GM18520 (cell line): Measurements from ENCODE around the gene DNLZ.
"Not testable (repeated sequence)": the region's sequence is repeated elsewhere in the genome, so short reads cannot be mapped to it uniquely, and the experiment has no call there.

Experiments used
- ATAC-seq: cut with Tn5 transposase; IDR thresholded peaks from one replicate; pipeline ENCODE4 v1.9.1; 2021; ENCODE audit not compliant: unreplicated experiment

DNLZ gene

DNA sequence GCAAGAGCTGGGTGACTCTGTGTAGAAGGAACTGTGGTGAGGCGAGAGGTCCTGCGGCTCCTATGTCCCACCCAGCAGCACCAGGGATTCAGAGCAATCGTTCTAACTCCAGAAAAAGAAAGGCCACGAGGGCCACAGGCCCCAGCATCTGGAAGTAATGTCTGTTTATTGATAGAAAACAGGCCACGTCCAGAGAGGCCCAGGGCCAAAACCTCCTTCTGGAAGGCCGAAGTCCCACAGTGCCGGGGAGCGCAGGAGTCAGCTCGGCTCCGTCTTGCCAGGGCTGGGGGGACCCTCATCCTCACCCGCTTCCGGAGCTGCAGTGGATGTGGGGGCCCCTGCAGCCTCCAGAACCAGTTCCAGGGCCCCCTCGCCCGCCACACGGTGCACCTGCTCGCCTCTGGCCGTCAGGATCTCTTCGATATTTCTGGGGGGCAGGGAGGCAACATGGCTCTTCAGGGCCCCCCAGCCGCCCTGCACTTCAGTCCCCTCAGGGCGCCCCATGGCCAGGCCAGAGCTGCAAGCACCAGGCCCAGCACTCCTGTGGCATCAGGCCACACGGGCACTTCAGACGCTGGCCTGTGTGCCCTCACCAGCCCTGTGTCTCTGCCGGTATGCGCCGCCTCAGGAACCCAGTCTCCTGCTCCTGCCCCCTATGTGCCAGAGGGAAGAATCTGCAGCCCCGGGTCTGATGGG is 1.6 kb downstream of the DNLZ start:
- ATAC-seq, result no peak

DNA sequence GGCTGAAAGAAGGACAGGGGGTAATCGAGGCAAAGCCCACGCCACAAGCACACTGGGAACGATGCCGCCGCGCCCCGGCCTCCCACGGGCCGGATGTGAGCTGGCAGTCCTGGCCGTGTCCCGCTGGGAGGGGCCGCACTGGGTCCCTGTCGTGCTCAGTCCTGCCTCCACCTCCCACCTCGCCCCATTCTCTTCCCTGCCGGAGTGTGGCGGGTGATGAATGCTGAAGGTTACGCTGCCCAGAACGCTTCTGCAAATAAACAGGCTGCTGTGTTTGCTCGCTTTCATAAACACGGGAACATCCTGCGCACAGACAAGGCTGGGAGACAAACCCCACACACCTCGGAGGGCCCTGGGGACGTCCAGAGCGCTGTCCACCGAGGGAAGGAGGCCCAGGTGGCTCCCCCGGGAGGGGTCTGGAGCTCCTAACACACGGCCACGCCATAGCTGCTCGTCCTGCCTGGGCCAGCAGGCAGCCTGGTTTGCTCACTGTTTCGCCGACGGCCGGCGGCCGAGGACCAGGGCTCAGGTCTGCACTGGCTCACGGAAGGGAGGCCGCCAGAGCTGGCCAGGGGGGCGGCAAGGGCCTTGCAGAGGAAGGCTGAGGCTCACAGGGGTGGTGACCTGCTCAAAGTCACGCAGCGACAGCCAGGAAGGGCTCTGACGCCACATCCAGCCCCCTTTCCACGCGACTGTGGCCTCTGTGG is 2.3 kb downstream of the DNLZ start:
- no peak for ATAC-seq

DNA sequence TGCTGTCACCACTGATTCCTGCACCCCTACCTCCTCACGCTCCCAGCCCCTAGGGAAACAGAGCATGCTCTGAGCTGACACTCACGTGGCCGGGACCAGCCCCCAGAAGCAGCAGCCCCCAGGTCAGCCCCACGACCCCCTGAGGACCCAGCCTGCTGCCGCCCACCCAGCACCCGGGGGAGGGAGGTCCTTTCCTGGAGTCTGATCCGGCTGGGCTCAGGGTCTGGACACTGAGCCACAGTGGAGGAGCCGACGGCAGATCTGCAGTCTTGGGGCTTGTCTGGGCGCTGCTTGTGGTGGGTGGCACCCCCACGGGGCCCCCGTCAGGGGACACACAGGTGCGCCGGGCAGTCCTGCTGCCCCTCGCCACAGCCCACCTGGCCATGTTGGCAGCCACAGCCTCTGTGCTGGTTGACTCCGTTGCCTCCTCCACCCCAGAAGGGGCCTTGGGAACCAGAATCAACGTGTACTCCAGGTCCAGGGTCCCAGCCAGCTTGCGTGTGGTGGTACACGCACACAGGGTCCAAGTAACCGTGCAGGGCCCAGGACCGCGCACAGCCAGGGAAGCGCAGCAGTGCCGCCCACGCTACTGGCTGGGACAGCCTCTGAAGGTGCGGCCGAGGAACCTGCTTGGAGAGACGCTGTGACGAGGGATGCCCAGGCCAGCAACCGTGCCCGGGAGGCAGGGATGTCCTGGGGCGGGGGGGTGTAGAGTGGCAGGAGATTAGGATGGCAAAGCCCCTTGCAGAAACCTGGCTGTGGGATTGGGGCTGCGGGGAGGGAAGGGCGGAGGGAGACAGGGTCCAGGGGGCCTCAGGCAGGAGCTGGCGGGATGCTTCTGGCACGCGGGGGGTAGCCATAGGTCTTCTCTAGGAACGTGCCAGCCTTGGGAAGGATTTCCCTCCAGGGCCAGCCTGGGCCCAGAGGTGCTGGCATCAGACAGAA is 3.5 kb downstream of the DNLZ start:
- no peak for ATAC-seq

DNA sequence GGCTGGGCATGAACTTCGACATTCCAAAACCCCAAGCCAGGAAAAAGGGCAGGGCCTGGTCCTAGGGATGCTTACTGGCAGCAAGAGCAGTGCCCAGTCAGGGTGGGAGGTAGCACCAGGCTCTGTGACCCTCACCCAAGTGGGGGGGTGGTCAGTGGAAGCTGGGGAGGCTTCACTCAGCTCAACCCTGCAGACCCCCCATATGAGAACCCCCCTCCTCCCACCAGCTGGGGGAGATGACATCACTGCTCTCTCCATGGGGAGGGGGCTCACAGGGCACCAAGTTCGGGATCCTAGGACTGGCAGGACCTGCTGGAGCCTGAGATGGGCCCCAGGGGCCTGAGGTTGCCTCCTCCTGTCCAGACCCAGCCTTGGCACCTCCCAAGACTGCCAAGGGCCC is 4.7 kb downstream of the DNLZ start:
- ATAC-seq, result no peak

DNA sequence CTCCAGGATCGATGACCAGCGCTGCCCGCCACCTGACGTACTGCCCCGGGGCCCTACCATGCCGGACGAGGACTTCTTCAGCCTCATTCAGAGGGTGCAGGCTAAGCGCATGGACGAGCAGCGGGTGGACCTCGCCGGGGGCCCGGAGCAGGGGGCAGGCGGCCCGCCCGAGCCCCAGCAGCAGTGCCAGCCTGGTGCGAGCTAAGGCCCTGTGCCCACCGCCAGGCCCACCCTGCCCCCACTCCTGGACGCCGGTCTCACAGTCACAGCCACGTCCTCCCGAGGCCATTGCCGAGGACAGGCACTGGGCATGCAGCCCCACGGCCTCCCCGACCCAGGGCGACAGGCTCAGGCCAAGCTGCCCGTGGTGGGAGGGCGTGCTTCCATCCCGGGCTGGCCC is 5.5 kb downstream of the DNLZ start:
- ATAC-seq, result no peak

DNA sequence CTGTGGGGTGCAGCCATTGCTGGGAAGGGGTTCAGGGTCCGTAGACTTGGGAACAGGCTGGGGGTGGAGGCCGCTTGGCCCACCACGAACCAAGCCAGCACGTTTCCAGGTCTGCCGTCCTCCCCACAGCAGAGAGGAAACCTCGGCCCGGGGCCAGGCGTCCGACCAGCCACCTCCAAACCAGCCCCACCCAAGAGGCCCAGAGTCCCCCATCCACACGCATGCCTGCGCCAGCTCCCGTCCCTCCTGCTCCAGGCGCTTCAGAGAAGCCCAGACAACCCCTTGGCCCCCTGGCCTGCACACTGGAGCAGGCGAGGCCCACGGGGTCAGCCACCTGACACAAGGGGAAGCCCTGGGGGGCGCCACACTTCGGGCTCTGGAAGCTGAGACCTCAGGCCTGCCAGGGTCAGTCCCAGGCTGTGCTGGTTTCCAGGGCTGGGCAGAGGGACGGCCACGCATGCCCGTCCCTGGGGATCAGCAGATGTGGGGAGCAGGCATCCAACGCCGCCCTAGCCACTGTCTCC is 6.3 kb downstream of the DNLZ start:
- ATAC-seq, result no peak

DNA sequence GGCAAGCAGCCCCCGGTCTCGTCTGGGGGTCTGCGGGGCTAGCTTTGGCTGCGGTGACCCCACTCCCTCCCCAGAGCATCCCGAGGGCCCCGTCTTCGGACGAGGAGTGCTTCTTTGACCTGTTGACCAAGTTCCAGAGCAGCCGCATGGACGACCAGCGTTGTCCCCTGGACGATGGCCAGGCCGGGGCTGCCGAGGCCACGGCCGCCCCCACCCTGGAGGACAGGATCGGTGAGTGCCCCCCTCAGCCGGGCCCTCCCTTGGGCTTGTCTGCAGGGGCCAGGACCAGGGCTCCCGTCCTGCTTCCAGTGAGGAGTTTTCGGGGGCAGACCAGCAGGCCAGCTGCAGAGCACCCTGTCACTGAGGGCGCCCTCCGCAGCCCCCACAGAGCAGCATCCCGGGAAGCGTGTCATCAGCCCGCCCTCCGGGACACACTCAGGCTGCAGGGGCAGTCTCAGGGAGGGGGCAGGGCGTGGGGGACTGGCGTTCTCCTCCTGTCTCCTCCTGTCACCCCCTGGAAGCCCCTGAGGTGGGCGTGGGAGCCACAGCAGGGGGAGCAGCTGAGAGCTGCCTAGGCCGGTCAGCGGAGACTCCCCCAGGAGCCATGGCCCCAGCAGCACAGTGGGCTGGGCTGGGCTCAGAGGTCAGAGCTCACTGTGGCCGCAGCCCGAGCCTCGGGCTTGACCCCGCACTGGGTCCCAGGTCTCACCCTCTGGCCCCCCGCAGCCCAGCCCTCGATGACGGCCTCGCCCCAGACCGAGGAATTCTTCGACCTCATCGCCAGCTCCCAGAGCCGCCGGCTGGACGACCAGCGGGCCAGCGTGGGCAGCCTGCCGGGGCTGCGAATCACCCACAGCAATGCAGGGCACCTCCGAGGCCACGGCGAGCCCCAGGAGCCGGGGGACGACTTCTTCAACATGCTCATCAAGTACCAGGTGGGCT is 7.7 kb downstream of the DNLZ start:
- no peak for ATAC-seq

DNA sequence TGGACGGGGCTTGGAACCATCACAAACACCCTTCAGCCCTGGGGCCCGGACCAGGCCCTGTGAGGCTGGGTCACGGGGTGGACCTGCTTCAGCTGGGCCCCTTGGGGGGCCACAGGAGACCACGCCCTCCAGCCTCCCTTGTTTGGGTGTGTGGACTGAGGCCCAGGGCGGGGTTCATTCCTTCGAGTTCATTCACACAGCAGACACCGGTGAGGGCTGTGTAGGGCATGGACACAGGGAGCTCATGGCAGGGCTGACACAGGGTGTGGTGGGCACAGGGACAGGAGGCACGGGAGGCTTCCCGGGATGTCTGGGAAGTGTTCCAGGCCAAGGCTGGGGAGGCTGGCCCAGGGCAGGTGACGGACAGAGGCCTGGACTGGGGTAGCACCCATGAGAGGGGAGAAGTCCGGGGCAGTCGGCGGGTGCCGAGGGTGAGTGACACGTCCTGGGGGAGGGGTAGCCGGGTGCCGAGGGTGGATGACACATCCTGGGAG is 8.9 kb downstream of the DNLZ start:
- ATAC-seq, result no peak

DNA sequence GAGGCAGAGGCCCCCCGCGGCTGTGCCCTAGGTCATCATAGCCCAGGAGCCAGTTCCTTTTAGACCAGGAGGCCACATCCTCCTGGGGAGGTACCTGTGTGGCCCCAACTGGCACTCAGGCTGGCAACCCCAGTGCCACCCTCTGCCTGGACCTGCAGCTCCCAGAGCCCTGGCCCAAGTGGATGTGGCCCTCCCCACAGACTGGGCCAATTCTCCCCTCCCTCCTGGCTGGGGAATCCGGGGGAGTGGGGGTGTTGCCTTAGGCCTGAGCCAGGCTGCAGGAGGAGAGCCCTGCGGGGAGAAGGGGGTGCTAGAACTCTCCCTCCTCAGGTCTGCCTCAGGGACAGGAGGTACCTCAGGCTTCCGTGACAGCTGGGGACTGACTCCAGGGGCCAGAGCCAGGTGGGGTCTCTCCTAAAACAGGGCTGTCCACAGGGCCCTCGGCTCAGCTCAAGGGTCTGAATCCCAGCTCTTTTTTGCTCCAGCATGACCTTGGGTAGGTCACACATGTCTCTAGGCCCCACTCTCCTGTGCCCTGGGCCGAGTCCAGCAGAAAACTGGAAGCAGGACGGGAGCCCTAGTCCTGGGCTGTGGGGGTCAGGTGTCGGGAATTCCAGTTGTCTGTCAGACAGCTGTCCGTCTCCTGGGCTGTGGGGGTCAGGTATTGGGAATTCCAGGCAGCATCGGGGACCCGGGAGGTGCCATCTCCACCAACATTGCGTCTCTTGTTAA is 9.6 kb downstream of the DNLZ start:
- no peak for ATAC-seq

DNA sequence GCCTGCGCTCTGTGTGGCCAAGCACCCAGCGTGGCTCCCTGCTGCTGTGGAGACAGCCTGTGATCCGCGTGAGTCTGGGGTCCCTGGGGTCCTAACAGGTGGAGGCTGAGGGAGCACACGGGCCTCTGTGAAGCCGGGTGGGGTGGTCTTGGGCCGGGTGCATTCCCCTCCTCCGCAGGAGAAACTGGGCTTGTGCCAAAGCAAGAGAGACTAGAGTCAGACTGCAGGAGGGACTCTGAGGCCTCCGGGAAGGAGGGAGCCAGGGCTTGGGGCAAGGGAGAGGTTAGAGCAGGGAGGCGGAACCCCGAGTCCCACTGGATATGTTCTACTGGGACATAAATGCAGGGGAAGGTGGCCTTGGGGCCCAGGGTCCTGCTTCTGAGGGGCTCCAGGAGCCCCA is 10.5 kb downstream of the DNLZ start:
- no peak for ATAC-seq

DNA sequence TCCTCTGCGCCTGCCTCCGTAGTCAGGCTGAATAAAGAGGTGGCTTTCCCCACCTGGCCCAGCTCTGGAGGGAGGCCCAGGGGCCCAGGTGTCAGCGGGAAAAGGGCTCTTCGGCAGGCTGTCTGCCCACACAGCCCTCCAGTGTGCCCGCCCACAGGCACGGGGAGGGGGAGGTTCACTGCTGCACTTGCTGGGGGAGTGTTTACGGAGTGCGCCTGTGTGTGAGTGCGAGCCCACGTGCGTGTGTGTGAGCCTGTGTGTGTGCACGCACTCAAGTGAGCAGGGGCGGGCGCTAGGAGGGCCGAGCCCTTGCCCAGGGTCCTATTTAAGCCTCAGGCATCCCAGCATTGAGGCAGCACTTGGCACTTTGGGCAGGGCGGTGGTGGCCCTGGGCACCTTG is 10.9 kb downstream of the DNLZ start:
- ATAC-seq, result no peak

DNA sequence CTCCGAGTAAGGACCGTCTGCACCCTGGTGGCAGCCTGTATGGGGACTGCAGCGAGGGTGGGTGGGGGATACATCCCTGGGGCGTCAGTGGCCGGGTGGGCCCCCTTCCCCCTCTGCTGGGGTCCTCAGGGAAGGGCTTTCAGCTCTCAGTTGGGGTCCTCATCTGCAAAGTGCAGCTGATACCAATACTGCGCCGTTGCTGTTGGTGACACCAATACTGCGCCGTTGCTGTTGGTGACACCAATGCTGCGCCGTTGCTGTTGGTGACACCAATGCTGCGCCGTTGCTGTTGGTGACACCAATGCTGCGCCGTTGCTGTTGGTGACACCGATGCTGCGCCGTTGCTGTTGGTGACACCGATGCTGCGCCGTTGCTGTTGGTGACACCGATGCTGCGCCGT is 11.7 kb downstream of the DNLZ start:
- ATAC-seq, result not testable (repeated sequence)

DNA sequence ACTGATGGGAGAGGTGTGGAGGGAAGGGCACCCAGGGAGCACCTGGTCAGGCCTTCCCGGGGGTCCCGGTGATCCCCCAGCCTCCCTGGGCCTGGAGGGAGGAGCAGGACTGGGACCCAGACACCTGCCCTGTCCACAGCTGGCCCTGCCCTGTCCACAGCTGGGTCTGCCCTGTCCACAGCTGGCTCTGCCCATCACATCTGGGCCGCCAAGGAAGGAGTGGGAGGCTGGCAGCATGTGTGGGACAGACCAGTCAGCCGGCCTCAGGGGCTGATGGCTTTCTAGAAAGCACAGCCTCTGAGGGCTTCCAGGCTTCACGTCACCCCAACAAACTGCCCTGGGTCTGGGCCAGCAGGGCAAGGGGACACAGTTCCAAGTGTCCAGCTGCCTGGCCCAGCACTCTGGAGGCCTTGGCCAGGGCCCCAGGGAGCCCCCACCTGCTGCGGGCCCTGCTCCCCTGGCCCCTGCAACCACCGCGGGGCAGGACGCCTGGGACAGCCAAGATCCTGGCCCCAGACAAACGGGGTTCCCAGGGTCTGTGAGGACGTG is 12.2 kb downstream of the DNLZ start:
- ATAC-seq, result no peak

DNA sequence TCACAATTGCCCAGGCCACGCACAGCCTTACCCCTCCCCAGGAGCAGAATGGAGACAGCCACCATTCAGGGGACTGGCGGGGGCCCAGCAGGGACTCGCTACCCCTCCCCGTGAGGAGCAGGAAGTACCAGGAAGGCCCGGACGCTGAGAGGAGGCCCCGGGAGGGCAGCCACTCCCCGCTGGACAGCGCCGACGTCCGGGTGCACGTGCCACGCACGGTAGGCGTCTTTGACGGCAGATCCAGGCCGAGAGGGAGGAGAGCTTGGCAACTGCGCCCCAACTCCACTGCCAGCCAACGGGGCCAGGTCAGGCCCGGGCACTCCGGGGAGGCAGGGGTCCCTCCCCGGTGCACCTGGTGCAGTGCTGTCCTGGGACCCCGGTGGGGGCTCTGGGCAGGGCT is 14.0 kb downstream of the DNLZ start:
- no peak for ATAC-seq

DNA sequence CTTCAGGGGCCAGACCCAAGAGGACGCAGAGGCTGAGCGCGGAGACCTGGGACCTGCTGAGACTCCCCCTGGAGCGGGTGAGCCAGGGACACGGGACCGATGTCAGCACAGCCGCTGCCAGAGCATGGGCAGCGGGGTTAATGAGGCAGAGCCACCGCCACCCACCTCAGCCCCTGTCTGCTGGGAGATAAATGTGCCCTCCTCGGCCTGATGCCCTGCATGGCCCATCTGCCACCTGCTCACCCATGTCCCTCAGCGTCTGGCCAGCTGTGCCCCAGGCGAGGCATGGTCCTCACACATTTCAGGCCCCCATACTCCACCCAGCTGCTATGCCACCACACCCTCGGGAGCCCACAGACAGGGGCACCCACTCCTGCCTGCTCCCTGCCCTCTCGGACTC is 14.9 kb downstream of the DNLZ start:
- no peak for ATAC-seq

DNA sequence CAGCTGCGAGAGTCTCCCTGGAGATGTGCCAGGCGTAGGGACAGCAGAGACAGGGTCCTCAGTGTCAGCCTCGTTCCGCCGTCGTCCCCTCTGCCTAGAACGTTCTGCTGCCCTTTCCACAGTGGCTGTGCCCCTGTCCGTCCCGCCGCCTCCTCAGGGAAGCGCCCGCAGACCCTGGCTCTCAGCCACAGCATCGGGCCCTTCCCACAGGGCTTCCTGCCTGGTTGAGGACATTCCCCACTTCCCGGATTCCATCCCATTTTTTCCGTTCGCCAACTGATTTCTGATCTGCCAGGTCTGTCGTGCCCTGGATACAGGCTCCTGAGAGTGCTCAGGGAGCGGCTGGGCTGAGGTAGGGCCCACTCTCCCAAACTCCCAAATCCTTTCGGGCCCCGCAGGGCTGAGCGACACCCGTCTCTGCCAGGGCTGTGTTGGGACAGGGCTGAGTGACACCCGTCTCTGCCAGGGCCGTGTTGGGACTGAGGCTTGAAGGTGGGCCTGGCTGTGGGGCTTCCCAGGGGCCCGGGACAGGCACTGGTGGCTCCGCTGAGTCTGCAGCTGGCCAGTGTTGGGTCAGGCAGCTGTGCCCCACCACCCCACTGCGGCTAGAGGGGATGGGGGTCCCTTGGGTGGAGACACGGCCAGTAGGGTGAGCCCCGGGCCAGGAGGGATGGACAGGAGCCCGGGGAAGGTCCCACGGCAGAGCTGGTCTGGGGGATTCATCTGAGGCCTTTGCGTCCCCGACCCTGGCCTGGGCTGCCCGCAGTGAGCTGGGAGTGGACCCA is 15.9 kb downstream of the DNLZ start:
- no peak for ATAC-seq

DNA sequence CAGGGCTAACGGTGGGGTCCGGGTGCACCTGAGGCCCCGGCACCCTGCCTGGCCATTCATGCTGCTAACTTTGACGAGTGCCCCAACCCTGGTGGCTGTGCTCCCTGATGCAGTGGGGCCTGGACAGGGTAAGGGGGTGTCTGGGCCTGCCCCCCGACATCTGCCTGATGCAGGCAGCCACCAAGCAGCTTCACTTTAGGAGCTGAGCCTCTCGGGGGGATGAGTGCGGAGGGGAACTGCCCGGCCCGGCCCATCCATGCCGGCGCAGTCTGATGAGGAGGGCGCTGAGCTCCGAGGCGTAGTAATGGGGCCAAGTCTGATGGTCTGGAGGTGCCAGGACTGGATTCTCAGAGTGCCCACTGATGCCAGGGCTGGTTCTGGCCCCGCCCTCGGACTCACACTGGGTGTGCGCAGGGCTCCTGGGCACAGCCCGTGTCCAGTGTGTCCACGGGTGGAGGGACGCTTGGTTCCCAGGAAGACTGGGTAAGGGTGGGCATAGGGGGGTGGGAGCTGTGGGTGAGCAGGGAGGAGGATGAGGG is 16.5 kb downstream of the DNLZ start:
- ATAC-seq, result no peak

DNA sequence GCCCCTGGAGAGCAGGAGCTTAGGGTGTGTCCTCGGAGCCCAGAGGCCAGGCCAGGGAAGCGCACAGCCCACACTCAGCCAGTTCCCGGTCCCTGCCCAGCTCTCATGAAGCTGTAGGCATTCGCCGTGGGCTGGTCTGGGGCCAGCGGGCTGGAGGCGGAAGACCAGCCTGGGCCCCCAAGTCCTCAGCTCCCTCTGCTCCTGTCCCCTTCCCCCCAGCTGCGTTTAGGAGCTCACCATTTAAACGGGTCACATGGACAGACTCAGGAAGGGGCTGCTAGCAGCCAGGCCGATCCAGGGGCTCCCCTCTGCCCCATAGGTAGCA is 17.4 kb downstream of the DNLZ start:
- ATAC-seq, result no peak
